GM12891 (cell line): ENCODE data around the gene SERPINB12.

ENCODE experiments used
- PAX5 ChIP-seq: IDR thresholded peaks from 2 replicates; pipeline ENCODE4 v1.6.1; 2011; ENCODE audit warnings: low read length, moderate library complexity, mild to moderate bottlenecking; ENCODE audit not compliant: insufficient read depth, severe bottlenecking
- POLR2A ChIP-seq: IDR thresholded peaks from 2 replicates; pipeline ENCODE4 v1.6.1; 2011; ENCODE audit warnings: low read depth, low read length, control low read depth
- POLR2AphosphoS5 ChIP-seq: IDR thresholded peaks from 2 replicates; pipeline ENCODE4 v1.6.1; 2011; ENCODE audit warnings: low read depth, low read length, control low read depth
- POU2F2 ChIP-seq: IDR thresholded peaks from 2 replicates; pipeline ENCODE4 v1.6.1; 2011; ENCODE audit warnings: low read depth, mild to moderate bottlenecking, control low read depth, low read length, moderate library complexity
- SPI1 ChIP-seq: IDR thresholded peaks from 2 replicates; pipeline ENCODE4 v1.6.1; 2011; ENCODE audit warnings: low read depth, low read length, control low read depth
- TAF1 ChIP-seq: IDR thresholded peaks from 2 replicates; pipeline ENCODE4 v1.6.1; 2011; ENCODE audit warnings: low read depth, low read length, control low read depth

DNA sequence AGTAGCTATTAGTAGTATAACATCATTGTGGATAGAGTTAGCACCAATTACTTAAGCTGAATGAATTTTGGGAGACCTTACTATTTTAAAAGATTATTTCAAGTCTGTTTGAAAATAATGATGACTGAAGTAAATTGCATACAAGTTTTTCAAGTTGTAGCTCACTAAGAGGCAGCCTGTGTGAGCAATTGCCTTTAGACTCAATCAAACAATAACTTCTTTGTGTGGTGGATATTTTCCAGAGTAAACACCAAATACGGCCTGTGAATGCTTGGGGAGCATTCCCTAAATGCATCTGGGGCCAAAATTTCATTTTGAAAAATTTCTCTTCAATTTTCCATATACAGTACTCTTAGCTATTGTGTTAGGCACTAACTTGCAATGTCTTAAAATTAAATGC is 7.9 kb downstream of the SERPINB12 start:
- no peak for TF ChIP-seq POLR2AphosphoS5
- TF ChIP-seq TAF1, result no peak
- TF ChIP-seq POLR2A, result no peak
- TF ChIP-seq POU2F2, result no peak
- TF ChIP-seq PAX5, result no peak
- no peak for TF ChIP-seq SPI1
